Stimulated activated CD4-positive, alpha-beta T cell treated with anti-CD3 and anti-CD28 coated beads, TNF-alpha, amount 100 ng/mL, for 24 hours (primary cell): ENCODE data around the gene ATP8A2.
"Not testable (repeated sequence)": the region's sequence is repeated elsewhere in the genome, so short reads cannot be mapped to it uniquely, and the experiment has no call there.

Experiments used
- DNase-seq, 3 experiments: peaks; one replicate each; pipeline ENCODE4 v3.0.0-alpha.2; 2020; ENCODE audit warnings: low read depth in 3 of 3

The ATP8A2 gene

DNA sequence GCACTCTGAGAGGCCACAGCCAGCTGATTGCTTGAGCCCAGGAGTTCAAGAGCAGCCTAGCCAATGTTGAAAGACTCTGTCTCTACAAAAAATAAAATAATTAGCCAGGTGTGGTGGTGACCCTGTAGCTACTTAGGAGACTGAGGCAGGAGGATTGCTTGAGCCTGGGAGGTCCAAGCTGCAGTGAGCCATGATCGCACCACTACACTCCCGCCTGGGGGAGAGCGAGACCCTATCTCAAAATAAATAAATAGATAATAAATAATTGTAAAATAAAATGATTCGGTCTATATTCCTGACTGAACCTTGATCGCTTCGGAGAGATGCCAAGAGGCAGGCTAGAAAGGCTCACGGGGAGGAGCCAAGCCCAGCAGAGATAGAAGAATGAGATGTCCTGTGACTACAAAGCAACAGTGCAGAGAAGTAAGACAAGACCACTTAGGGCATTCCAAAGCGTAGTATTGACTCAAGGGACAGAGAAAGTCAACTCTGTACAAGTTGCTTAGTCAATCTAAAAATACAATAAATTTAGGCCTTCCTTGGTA is 667.2 kb downstream of the ATP8A2 start:
- no peak for DNase-seq

- DNase-seq = no peak
Observed at GRCh38 chr13:26041444-26041843, 669.7 kb downstream of the ATP8A2 start.

DNA sequence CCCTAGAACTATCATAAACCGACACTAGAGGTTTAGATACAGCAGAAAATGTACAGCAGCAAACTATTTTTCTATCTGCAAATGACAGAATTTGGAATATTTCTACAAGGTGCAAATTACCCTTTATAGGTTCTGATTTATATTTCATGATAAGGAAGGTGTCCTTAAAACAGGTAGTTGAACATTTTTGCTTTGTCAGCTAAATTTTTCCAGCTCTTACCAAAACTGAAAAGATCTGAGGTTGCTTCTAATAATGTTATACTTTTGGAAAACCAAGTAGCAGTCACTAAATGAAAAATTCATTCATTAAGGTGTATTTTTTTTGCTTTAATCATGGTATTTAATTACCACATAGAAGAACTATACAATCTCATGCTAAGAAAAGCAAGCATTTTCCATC is 671.0 kb downstream of the ATP8A2 start:
- DNase-seq = no peak

- DNase-seq = no peak
Observed at GRCh38 chr13:26045142-26045541, 673.4 kb downstream of the ATP8A2 start.

GRCh38 chr13:26046639-26047038 is 674.9 kb downstream of the ATP8A2 start:
- no peak for DNase-seq

DNA sequence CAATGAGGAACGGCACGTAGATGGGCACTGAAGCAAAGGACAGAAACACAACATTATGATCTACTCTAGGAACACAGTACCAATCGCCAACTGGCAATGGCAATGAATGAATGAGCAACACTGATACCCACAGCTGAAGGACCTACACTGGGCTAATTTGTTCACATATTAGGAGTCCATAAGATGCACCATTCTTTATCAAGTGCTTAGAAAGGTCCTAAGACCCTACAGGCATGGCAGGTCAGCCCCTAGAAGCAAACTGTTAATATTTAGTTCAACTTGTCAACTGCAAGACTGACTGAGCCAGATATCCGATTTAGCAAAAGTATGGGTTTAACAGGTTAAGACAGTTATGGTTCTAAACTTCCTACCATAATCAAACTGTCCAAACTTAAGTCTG is 675.3 kb downstream of the ATP8A2 start:
- no peak for DNase-seq

DNA sequence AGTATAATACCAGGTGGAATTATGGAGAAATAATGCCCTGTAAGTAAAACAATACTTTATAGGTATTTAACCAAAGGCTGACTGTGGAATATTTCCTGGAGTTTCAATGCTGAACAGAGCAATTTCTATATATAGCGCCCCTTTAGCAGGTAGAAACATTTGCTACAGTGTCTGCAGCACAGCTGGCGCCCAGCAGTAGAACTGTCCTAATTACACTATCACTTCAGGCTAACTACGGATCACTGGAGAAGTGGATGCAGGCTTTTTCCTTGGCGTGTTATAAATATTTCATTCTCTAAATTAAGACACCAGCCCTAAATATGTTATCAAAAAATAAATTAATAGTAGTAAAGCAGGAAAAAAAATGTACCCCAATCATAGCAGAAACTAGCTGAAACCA is 677.0 kb downstream of the ATP8A2 start:
- DNase-seq = no peak

DNA sequence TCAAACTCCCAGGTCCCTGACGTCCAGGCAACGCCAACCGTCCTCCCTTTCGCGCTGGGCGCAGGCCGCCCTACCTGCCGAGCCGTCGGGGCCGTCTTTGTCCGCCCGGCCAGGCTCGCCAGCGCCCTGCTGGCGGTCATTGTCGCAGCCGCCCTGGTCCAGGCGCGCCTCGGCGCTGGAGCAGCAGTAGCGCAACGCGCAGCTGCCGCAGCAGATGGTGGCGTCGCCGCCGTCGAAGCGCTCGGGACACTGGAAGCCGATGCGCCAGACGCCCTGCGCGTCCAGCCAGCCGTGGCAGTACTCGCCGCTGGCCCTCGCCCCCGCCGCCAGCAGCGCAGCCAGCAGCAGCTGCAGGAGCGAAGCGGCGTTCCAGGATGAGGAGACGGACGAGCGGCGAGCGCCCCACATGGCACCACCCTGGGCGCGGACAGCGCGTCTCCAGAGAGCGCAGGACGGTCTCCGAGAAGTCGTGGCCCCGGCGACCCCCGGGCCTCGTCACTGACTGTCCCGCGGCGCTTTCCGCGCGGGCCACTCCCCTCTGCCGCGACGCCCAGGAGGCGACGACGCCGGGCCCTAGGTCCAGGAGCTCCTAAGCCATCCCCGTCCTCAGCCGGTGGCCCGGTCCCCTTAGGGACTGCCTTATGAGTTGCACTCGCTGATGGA is 678.9 kb downstream of the ATP8A2 start:
- DNase-seq = no peak

GRCh38 chr13:26051231-26051656 is 679.5 kb downstream of the ATP8A2 start:
- DNase-seq = no peak

DNA sequence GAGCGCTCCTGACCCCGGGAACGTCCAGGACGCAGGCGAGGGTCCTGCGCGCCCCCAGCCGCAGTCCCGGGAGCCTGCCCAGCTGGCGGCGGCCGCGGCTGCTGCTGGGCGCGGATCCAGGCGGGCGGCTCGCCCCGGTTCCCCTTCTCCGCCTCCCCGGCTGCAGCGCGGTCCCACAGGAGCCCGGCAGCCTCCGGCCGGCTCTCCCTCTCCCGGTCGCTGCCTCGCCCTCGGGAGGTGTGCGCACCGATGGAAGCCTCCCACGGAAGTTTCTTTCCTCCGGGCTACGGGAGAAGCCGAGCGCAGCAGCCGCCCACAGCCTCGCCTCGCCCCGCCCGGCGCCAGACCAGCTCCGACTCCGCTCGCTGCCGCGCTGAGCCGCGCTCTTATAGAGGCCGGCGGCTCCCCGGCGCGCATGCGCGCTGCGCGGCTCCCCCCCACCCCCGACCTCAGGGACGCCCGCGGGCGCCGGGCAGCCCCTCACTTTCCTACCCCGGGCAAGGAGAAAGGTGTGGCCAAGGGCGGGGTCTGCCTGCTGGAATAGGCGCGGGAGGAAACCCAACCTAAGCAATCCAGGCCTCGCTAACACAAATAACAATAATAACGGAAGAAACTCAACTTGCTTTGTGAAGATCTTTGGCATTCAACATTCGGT is 680.0 kb downstream of the ATP8A2 start, which contains the start of gene SHISA2:
Gene SHISA2 (minus strand): TSS at position 360 of the 655 bp plus-strand sequence. CDS start 1,041 bp downstream, outside the sequence.
- DNase-seq = peak in 2 of 3 experiments; percentile 13 to 31

- no peak for DNase-seq
Observed at GRCh38 chr13:26052337-26052736, 680.6 kb downstream of the ATP8A2 start.

DNA sequence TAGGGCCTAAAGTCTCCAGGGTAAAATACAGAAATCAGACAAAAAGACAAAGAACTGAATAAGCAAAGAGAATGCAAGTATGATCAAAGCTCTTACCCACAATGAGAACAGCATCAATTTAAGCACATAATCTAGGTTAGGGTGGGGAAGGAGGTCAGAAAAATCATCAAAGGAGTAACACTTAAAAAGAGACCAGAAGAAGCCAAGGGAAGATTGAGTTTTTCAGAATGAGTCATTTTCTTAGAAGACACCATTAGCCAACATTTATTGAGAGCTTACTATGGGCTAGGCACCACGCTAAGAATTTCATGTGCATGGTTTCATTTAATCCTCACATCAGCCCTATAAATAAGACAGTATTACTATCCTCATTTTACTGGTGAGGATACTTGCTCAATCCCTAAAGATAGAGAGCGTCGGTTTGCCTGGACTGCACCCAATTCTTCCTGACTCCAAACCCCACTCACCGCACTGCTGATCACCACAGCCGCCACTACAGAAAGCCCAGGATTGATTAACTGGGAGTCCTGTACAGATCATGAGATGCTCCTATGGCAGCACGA is 681.7 kb downstream of the ATP8A2 start:
- no peak for DNase-seq

DNA sequence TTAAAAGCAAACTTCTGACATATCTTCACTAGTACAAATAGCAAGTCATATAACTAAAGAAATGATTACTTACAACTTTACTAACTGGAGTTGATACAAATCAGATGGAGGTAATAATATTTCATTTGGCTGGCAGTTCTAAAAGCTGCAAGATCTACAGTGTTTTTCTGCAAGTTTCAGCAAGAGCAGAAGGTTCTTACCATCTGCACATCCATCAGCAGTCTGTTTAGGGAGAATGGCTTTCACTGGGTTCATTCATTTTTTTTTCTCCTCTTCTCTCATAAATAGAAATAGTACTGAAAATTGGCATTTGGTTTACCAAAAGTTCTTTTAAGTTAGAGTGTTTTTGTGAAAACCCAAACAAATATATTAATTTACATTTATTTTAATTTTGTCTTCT is 683.1 kb downstream of the ATP8A2 start:
- no peak for DNase-seq

DNA sequence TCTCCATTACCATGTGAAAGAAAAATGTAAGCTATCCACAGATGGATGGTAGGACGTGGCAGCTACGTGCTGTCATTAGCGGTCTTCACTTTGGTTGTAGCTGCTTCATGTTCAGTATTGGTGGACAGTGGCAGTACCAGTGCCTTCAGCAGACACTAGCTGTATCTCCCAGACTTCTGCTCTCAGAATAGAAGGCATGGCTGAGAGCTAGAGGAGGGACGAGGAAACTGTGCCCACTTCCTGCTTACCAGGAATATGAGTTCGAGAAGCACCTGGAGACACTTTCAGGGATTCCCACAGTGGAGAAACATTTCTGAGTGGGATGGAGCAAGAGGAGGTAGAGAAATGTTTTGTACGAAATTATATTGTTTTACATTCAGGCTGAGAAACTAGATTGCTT is 686.9 kb downstream of the ATP8A2 start:
- DNase-seq = no peak

DNA sequence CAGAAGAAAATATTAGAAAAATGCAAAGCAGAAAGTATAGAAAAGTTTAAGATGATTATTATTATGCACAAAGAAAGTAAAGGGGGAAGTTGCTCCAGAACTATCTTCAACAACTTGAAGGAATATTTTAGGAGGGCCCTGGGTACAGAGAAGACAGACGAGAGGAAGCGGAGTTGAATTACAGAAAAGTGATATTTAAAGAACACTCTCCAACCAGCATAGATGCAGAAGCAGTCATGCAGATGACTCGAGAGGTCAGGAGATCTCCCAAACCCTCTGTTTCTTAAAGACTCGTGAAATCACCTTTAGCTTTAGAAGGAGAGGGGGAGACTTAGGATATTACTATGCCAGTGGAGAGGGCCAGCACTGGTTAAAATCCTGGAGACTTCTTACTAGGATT is 688.6 kb downstream of the ATP8A2 start:
- DNase-seq = no peak

GRCh38 chr13:26061256-26061655 is 689.5 kb downstream of the ATP8A2 start:
- no peak for DNase-seq

- no peak for DNase-seq
Observed at GRCh38 chr13:26061947-26062346, 690.2 kb downstream of the ATP8A2 start.

DNA sequence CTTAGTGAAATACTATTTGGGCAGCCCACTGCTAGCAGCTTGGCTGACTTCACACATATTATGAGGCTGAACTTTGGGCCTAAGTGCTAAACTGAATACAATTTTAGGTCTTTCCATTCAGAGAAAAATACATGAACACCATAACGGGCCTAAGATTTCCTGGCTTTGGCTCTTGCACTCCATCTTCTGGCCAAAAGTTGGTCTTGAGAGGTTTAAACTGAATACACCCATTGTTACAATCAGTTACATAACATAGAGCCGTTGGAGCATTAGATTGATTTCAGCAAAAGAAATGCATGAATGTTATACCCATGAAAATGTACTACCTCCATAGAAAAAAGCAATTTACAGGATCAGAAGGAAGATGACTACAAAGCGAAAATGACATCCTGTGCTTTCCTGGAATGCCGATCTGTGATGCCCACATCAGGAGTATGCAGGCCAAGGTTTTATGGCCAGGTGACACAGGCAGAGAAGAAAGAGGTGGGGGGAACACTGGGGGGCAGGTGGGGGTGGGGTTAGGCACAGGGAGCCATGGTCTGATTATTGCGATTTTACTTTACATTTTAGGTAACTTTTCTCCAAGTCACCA is 691.2 kb downstream of the ATP8A2 start:
- DNase-seq = no peak

GRCh38 chr13:26066492-26066891 is 694.7 kb downstream of the ATP8A2 start:
- not testable (repeated sequence) for DNase-seq

DNA sequence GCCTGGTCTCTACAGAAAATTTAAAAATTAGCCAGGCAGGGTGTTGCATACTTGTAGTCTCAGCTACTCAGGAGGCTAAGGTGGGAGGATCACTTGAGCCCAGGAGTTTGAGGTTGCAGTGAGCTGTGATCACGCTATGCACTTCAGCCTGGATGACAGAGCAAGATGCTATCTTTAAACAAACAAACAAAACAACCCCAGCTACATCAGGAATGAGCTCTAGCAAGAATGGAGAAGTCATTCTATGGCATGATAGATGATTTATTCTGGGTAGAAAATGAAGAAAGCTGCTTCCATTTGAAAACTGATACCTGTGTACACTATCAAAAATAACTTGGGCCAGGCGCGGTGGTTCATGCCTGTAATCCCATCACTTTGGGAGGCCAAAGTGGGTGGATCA is 695.8 kb downstream of the ATP8A2 start:
- no peak for DNase-seq

DNA sequence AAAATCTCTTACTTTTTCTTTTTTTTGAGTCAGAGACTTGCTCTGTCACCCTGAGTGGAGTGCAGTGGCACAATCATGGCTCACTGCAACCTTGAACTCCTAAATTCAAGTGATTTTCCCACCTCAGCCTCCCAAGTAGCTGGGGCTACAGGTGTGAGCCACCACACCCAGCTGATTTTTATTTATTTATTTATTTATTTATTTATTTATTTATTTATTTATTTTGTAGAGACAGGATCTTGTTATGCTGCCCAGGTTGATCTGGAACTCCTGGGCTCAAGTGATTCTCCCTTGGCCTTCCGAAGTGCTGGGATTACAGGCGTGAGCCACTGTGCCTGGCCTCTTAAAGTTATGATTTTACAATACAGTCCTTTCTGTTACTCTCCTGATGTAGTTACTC is 696.6 kb downstream of the ATP8A2 start:
- DNase-seq = not testable (repeated sequence)

DNA sequence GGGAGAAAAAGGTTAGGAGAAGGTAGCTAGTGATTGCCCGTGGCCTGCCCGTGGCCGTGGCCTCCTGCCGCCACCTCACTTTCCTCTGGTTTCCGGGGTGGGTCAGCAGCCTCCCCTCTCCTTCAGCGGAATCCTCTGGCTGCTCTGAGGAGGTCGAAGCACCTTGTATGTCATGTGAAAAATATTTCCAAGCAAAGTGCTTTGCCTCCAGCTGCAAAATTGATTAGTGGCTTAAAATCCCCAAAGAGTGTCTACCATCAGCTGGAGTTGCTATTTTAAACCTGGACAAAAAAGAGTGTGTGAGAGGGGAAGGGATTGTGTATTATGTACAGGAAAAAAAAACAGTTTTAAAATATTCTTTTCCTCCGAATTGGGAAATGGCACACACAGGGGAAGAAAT is 697.9 kb downstream of the ATP8A2 start:
- DNase-seq = not testable (repeated sequence)
